Fibroblast of lung (primary cell): ENCODE data around the gene PLEKHN1. TPM values are rescaled to one million over a fixed set of nuclear protein-coding genes. Genes with fewer than 3 reads are reported as not detected.
A peak's percentile ranks its signal among the peaks of the same experiment; 100 is the strongest.

Experiments
- DNase-seq, 2 donors: peaks; one replicate each; pipeline versions ENCODE4 v3.0.0 to v3.0.0-alpha.2; 2010; ENCODE audit warnings: low read depth in 2 of 2
- H2AFZ ChIP-seq: 2 replicates; pipeline ENCODE4 v1.5.1; 2012; ENCODE audit warnings: low read length, control low read depth, inconsistent platforms
- H3K27ac ChIP-seq: 2 replicates; pipeline ENCODE4 v1.5.1; 2011; ENCODE audit warnings: low read length, control low read depth; ENCODE audit not compliant: insufficient read depth
- H3K27me3 ChIP-seq: 2 replicates; pipeline ENCODE4 v1.5.1; 2011; ENCODE audit warnings: mild to moderate bottlenecking, low read length; ENCODE audit not compliant: control insufficient read depth, insufficient read depth
- H3K36me3 ChIP-seq: 2 replicates; pipeline ENCODE4 v1.5.1; 2011; ENCODE audit warnings: low read length; ENCODE audit not compliant: control insufficient read depth, insufficient read depth
- H3K4me1 ChIP-seq: 2 replicates; pipeline ENCODE4 v1.5.1; 2011; ENCODE audit warnings: low read length; ENCODE audit not compliant: control insufficient read depth, insufficient read depth; ENCODE audit errors: extremely low read depth
- H3K4me2 ChIP-seq: 2 replicates; pipeline ENCODE4 v1.5.1; 2011; ENCODE audit warnings: low read length, control low read depth; ENCODE audit not compliant: insufficient read depth; ENCODE audit errors: extremely low read depth
- H3K4me3 ChIP-seq, 4 experiments: fragments of 200-600 bp in 1 of 4; sonication (generic) in 1 of 4; replicated peaks in 1 of 4; 2 replicates each; pipeline ENCODE4 v1.5.1; 2011 to 2016; ENCODE audit warnings: low read length in 4 of 4, low read depth in 3 of 4, mild to moderate bottlenecking in 3 of 4, control low read depth in 2 of 4, inconsistent platforms in 1 of 4, mixed read lengths in 1 of 4; ENCODE audit not compliant: insufficient read depth in 1 of 4; ENCODE audit errors: control extremely low read depth in 1 of 4
- H3K79me2 ChIP-seq: 2 replicates; pipeline ENCODE4 v1.5.1; 2012; ENCODE audit warnings: mild to moderate bottlenecking, low read length, inconsistent platforms; ENCODE audit not compliant: control insufficient read depth, insufficient read depth
- H3K9ac ChIP-seq: 2 replicates; pipeline ENCODE4 v1.5.1; 2011; ENCODE audit warnings: mild to moderate bottlenecking, low read length, control low read depth; ENCODE audit not compliant: insufficient read depth
- H3K9me3 ChIP-seq: 2 replicates; pipeline ENCODE4 v1.5.1; 2012; ENCODE audit warnings: low read depth, low read length; ENCODE audit not compliant: control insufficient read depth, insufficient read depth
- H4K20me1 ChIP-seq: 2 replicates; pipeline ENCODE4 v1.5.1; 2011; ENCODE audit warnings: low read length; ENCODE audit not compliant: control insufficient read depth, insufficient read depth; ENCODE audit errors: extremely low read depth
- CTCF ChIP-seq, 2 donors: IDR thresholded peaks in 1 of 2; conservative IDR thresholded peaks in 1 of 2; 1 replicate in 1 of 2; 2 replicates in 1 of 2; pipeline ENCODE4 v1.5.1; 2011 to 2012; ENCODE audit warnings: low read length in 2 of 2, control low read depth in 1 of 2, inconsistent platforms in 1 of 2, low read depth in 1 of 2, mild to moderate bottlenecking in 1 of 2
- EZH2 ChIP-seq: IDR thresholded peaks from 2 replicates; pipeline ENCODE4 v1.5.1; 2012; ENCODE audit warnings: low read length, control low read depth, mild to moderate bottlenecking; ENCODE audit errors: missing control alignments
- polyA minus RNA-seq: library from RNA; depleted of rRNA, polyadenylated mRNA; stranded (reverse); fragments of >200 nt; gene quantifications from 2 replicates; pipeline ENCODE4 v1.2.3, GENCODE V29; 2011; ENCODE audit warnings: low replicate concordance
- polyA plus RNA-seq, 2 donors: library from polyadenylated mRNA; depleted of rRNA in 1 of 2; stranded (reverse) in 1 of 2; unstranded in 1 of 2; fragments of >200 nt; gene quantifications; 2 replicates each; pipeline ENCODE4 v1.2.1, GENCODE V29; 2011 to 2012; ENCODE audit warnings: missing spikeins in 1 of 2
- total RNA-seq: library from RNA; depleted of rRNA; stranded (reverse); fragments of >200 nt; gene quantifications from 2 replicates; pipeline ENCODE4 v1.2.1, GENCODE V29; 2014

Gene PLEKHN1
- under 0.01 and 0.17 TPM in 2 replicates for total RNA-seq
- polyA plus RNA-seq, result 0.41 and 0.44 TPM in 2 replicates
- 0.98 and 1.5 TPM in 2 replicates for polyA plus RNA-seq (2012)
- 0.35 and 2.3 TPM in 2 replicates for polyA minus RNA-seq

GRCh38 chr1:966135-966703, at the start of gene PLEKHN1:
Gene PLEKHN1 (plus strand): TSS chr1:966482. CDS start chr1:966532, 50 bp downstream.
- DNase-seq, result peak in 1 of 2 donors; percentile 71
- Histone ChIP-seq H3K4me1 (peaks cover 8% of the 10 kb centered on the region), H3K36me3 (peaks cover 10% of the 10 kb centered on the region), H4K20me1 (no peaks in the 10 kb centered on the region), H3K4me3 (peak within 1 kb of the TSS; percentile 41 to 78 (median 70)), H2AFZ (peak within 1 kb of the TSS; percentile 92), H3K4me2 (peak within 1 kb of the TSS; percentile 95), H3K27ac (peak within 1 kb of the TSS; percentile 90), H3K79me2 (peaks cover 2% of the 10 kb centered on the region), H3K27me3 (no peaks in the 10 kb centered on the region), H3K9me3 (no peaks in the 10 kb centered on the region), H3K9ac (peak within 1 kb of the TSS; percentile 79)
- no peak for TF ChIP-seq CTCF (conservative IDR thresholded peaks at IDR 0.05 in 1 of 2, IDR thresholded peaks at IDR 0.05 in 1 of 2; ENCODE audit: low read depth in 1 of 2, low read length in 2 of 2)
- TF ChIP-seq EZH2, result no peak

- no peak for TF ChIP-seq EZH2
- Histone ChIP-seq H3K27ac (no peak overlapping the region), H3K4me2 (no peak overlapping the region), H4K20me1 (no peaks in the 10 kb centered on the region), H3K36me3 (no peaks in the 10 kb centered on the region), H3K9me3 (no peaks in the 10 kb centered on the region), H3K4me1 (peaks cover 7% of the 10 kb centered on the region), H3K27me3 (peaks cover 47% of the 10 kb centered on the region), H3K79me2 (no peaks in the 10 kb centered on the region), H2AFZ (no peak overlapping the region), H3K4me3 (no peak overlapping the region), H3K9ac (no peak overlapping the region)
- no peak for DNase-seq
Measured at GRCh38 chr1:917076-917459, 49.2 kb upstream of the PLEKHN1 start.

GRCh38 chr1:917466-918091, 48.7 kb upstream of the PLEKHN1 start:
- Histone ChIP-seq H3K27me3 (peaks cover 47% of the 10 kb centered on the region), H3K9ac (no peak overlapping the region), H3K4me1 (peaks cover 7% of the 10 kb centered on the region), H3K79me2 (no peaks in the 10 kb centered on the region), H2AFZ (no peak overlapping the region), H3K27ac (no peak overlapping the region), H3K4me3 (no peak overlapping the region), H3K9me3 (no peaks in the 10 kb centered on the region), H3K36me3 (no peaks in the 10 kb centered on the region), H3K4me2 (no peak overlapping the region), H4K20me1 (no peaks in the 10 kb centered on the region)
- no peak for DNase-seq
- TF ChIP-seq EZH2, result no peak
- no peak for TF ChIP-seq CTCF (conservative IDR thresholded peaks at IDR 0.05 in 1 of 2, IDR thresholded peaks at IDR 0.05 in 1 of 2; ENCODE audit: low read depth in 1 of 2, low read length in 2 of 2)
